Small intestine (tissue), 7 donors: ENCODE data around the gene PIK3C3. TPM values are rescaled to one million over a fixed set of nuclear protein-coding genes. Genes with fewer than 3 reads are reported as not detected.

Source experiments
- DNase-seq, 2 donors: peaks; one replicate each; pipeline versions ENCODE4 v3.0.0 to v3.0.0-alpha.2; 2013
- FAIRE-seq: peaks from 2 replicates; lab custom pipeline; 2012; peaks lifted over from hg19 to GRCh38; lab: Jason Lieb, UNC
- H3K27ac ChIP-seq, 3 donors: one replicate each; pipeline ENCODE4 v1.5.1; 2013; ENCODE audit warnings: low read length in 2 of 3, mild to moderate bottlenecking in 2 of 3, control low read depth in 1 of 3, inconsistent platforms in 1 of 3, low read depth in 1 of 3, moderate library complexity in 1 of 3
- H3K27me3 ChIP-seq, 3 donors: one replicate each; pipeline ENCODE4 v1.6.1; 2013; ENCODE audit warnings: low read length in 3 of 3, inconsistent platforms in 1 of 3; ENCODE audit not compliant: control insufficient read depth in 3 of 3, insufficient read depth in 3 of 3
- H3K36me3 ChIP-seq, 3 donors: one replicate each; pipeline ENCODE4 v1.6.1; 2013; ENCODE audit warnings: low read length in 3 of 3, inconsistent platforms in 1 of 3, low read depth in 1 of 3, mild to moderate bottlenecking in 1 of 3, moderate library complexity in 1 of 3; ENCODE audit not compliant: control insufficient read depth in 3 of 3, insufficient read depth in 2 of 3
- H3K4me1 ChIP-seq, 3 donors: one replicate each; pipeline ENCODE4 v1.6.1; 2013; ENCODE audit warnings: low read length in 2 of 3, inconsistent platforms in 1 of 3, low read depth in 1 of 3, mild to moderate bottlenecking in 1 of 3, moderate library complexity in 1 of 3; ENCODE audit not compliant: control insufficient read depth in 3 of 3, insufficient read depth in 2 of 3
- H3K4me3 ChIP-seq, 3 donors: one replicate each; pipeline ENCODE4 v1.5.1; 2013; ENCODE audit warnings: low read length in 3 of 3, control low read depth in 1 of 3, inconsistent platforms in 1 of 3, low read depth in 1 of 3, mild to moderate bottlenecking in 1 of 3, moderate library complexity in 1 of 3
- H3K9me3 ChIP-seq, 2 donors: one replicate each; pipeline ENCODE4 v1.6.1; 2013; ENCODE audit warnings: low read depth in 1 of 2, low read length in 1 of 2; ENCODE audit not compliant: control insufficient read depth in 2 of 2, insufficient read depth in 1 of 2
- WGBS, 3 donors: extraction: QIAGEN DNeasy Blood & Tissue Kit; methylation state at CpG; one replicate each; pipeline ENCODE4 v1.1.7; 2013; 5-methylcytosine and 5-hydroxymethylcytosine counted together
- polyA plus RNA-seq, 4 donors: library from polyadenylated mRNA; stranded (reverse) in 3 of 4; unstranded in 1 of 4; fragments of 200-250 nt in 3 of 4; fragments of 120-200 nt in 1 of 4; gene quantifications; one replicate each; pipeline versions ENCODE4 v1.2.1 to v1.2.3, GENCODE V29; 2013
- donor health status: healthy with polysubstance abuse.
- donor health status: control.
- donor health status: control.
- donor health status: Bipolar disorder and iron deficiency.
- donor health status: healthy.

Gene PIK3C3
- polyA plus RNA-seq, 4 donors: 17.0 to 42.0 (median 20.9) TPM

- Histone ChIP-seq H3K27me3 (no peaks in the 10 kb centered on the region), H3K27ac (no peak overlapping the region), H3K36me3 (no peaks in the 10 kb centered on the region), H3K4me1 (no peaks in the 10 kb centered on the region), H3K4me3 (no peak overlapping the region), H3K9me3 (no peaks in the 10 kb centered on the region)
- DNase-seq (no peak), FAIRE-seq (no peak)
- 37 to 60% (median 58%) methylated on average over 2 of the region's 2 CpGs for WGBS, 3 donors
These were observed 176.9 kb downstream of the PIK3C3 start for GRCh38 chr18:42131930-42132244.
